Measurements from ENCODE around the gene DLL1. TPM values are rescaled to one million over a fixed set of nuclear protein-coding genes. Genes with fewer than 3 reads are reported as not detected.

The DLL1 gene
- total and polyA plus RNA-seq, 8 donors = 3.4 to 38.5 (median 5.8) TPM; not detected in 1

DNA sequence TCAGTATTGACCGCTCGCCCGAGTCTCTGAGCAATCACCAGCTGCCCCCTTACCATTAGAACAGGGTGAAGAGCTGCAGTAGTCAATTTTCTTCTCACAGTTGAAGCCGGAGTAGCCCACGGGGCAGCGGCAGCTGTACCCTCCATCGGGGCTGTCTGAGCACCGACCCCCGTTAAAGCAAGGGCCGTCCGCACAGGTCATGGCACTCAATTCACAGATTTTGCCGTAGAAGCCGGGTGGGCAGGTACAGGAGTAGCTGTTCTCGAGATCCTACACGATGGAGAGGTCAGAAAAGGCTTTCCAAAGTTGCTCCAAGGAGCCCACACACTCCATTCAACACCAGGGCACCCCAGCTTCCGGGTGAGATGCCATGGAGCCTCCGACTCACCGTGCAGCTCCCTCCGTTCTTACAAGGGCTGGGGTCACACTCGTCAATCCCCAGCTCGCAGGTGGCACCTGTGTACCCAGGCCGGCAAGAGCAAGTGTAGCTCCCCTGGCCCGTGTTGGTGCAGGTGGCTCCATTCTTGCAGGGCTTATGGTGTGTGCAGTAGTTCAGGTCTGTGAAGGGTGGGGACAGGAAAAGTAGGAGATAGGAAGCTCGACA, 5.9 kb downstream of the DLL1 start:
- no peaks in the 10 kb centered on the region for H3K9me3 ChIP-seq
- TF ChIP-seq POLR2AphosphoS5 (IDR thresholded peaks at IDR 0.05) (no peak), POLR2A (IDR thresholded peaks at IDR 0.05) (no peak), EP300 (IDR thresholded peaks at IDR 0.05) (no peak)
- TF ChIP-seq, protein P1, sequence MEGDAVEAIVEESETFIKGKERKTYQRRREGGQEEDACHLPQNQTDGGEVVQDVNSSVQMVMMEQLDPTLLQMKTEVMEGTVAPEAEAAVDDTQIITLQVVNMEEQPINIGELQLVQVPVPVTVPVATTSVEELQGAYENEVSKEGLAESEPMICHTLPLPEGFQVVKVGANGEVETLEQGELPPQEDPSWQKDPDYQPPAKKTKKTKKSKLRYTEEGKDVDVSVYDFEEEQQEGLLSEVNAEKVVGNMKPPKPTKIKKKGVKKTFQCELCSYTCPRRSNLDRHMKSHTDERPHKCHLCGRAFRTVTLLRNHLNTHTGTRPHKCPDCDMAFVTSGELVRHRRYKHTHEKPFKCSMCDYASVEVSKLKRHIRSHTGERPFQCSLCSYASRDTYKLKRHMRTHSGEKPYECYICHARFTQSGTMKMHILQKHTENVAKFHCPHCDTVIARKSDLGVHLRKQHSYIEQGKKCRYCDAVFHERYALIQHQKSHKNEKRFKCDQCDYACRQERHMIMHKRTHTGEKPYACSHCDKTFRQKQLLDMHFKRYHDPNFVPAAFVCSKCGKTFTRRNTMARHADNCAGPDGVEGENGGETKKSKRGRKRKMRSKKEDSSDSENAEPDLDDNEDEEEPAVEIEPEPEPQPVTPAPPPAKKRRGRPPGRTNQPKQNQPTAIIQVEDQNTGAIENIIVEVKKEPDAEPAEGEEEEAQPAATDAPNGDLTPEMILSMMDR (IDR thresholded peaks at IDR 0.05) = no peak
- peaks cover 10 to 48% (median 31%) of the 10 kb centered on the region in 4 donors for H3K36me3 ChIP-seq
- no peak overlapping the region for H3K4me3 ChIP-seq
- WGBS, 5 donors = 85 to 90% (median 89%) methylated on average over 13 to 24 of the region's 24 CpGs
- peaks cover 0 to 56% (median 25%) of the 10 kb centered on the region in 3 donors for H3K27me3 ChIP-seq
- H3K4me1 ChIP-seq = peaks cover 41 to 55% (median 46%) of the 10 kb centered on the region in 4 donors
- peak in 1 of 2 donors; percentile 17 for DNase-seq
- intact Hi-C loops (cut with DNase I; ENCODE audit: low total_unique reads) = loop anchor here (10.0 kb wide), 1 partner anchor 450 kb away; no protein-coding TSS in a partner anchor
- no peak overlapping the region for H3K27ac ChIP-seq

DNA sequence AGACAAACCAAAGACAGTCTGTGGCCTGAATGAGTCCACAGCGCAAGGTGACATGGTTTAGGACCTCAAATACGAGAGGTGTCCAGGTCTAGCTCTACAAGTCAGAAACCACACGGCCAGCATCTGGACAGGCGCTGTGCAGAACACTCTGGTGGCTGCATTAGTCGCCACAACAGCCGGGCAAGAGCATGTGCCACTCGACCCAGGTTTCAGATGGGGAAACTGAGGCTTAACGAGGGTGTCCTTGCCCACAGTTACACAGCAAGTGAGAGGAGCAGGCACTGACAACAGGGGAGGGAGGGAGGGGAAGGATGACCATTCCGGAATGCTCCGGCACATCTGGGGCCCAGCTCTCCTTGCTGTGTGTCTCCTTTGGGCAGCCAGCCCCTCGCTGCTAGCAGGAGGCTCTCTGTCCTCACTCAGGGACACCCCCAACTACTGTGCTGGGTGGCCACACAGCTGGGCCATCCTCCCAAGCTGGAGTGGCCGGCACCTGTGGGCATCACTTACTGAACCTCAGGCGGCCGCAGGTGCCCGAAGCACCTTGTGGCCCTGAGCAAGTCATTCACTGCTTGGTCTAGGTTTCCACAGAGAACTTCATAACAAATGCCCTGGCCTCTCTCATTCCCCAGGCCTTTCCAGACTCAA, 6.6 kb downstream of the DLL1 start:
- H3K36me3 ChIP-seq = peaks cover 10 to 48% (median 31%) of the 10 kb centered on the region in 4 donors
- DNase-seq = peak in 1 of 2 donors; percentile 18
- TF ChIP-seq, protein P1 (IDR thresholded peaks at IDR 0.05) = no peak
- TF ChIP-seq EP300 (IDR thresholded peaks at IDR 0.05) = no peak
- TF ChIP-seq POLR2AphosphoS5 (IDR thresholded peaks at IDR 0.05) = no peak
- TF ChIP-seq POLR2A (IDR thresholded peaks at IDR 0.05) = no peak

DNA sequence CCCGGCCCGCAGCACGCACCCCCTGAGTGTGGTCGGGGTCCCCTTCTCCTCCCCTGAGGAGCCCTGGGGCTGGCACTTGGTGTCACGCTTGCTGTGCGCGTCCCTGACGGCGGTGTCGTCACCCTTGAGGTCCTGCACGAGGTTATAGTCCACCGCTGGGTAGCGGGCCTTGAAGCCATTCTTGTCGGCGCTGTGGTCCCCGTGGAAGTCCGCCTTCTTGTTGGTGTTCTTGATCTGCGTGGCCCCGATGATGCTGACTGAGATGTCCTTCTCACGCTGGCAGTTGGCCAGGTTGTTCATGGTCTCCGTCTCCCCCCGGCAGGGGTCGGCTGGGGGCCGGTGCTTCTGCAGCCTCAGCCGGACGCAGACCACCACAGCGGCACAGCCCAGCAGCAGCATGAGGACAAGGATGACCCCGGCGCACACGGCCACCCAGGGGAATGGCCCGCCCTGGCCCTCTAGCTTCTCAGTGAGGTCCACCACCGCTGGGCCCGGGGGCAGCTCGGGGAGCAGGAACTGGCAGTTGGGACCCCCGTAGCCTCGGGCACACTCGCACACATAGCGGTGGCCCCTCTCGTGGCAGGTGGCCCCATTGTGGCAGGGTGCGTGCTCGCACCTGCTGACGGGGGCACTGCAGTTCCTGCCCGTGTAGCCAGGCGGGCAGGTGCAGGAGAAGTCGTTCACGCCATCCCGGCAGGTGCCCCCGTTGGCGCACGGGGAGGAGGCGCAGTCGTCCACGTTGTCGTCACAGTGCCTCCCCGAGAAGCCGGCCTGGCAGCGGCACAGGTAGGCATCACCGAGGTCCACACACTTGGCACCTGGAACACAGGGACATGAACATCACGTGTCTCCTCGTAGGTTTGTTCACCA, 7.4 kb downstream of the DLL1 start:
- peaks cover 10 to 48% (median 31%) of the 10 kb centered on the region in 4 donors for H3K36me3 ChIP-seq
- H3K27ac ChIP-seq = no peak overlapping the region
- H3K4me3 ChIP-seq = no peak overlapping the region
- peaks cover 0 to 40% (median 10%) of the 10 kb centered on the region in 3 donors for H3K27me3 ChIP-seq
- H3K4me1 ChIP-seq = peaks cover 26 to 50% (median 35%) of the 10 kb centered on the region in 4 donors
- intact Hi-C loops (cut with DNase I; ENCODE audit: low total_unique reads) = loop anchor here (10.0 kb wide), 1 partner anchor 449 kb away; no protein-coding TSS in a partner anchor
- H3K9me3 ChIP-seq = no peaks in the 10 kb centered on the region
- DNase-seq = peak in 1 of 2 donors; percentile 25
- TF ChIP-seq EP300 (IDR thresholded peaks at IDR 0.05) (no peak), POLR2A (IDR thresholded peaks at IDR 0.05) (no peak), POLR2AphosphoS5 (IDR thresholded peaks at IDR 0.05) (no peak)
- TF ChIP-seq, protein P1 (IDR thresholded peaks at IDR 0.05) = no peak
- 93 to 95% (median 93%) methylated on average over 48 to 60 of the region's 60 CpGs for WGBS, 5 donors

More for the DNA sequence above, 6.6 kb downstream of the DLL1 start:
- Histone ChIP-seq H3K27me3 (peaks cover 0 to 48% (median 18%) of the 10 kb centered on the region in 3 donors), H3K27ac (no peak overlapping the region), H3K9me3 (no peaks in the 10 kb centered on the region), H3K4me1 (peaks cover 34 to 53% (median 42%) of the 10 kb centered on the region in 4 donors), H3K4me3 (no peak overlapping the region)
- WGBS, 5 donors = 84 to 93% (median 89%) methylated on average over 10 to 15 of the region's 15 CpGs
- intact Hi-C loops (cut with DNase I; ENCODE audit: low total_unique reads) = loop anchor here (10.0 kb wide), 1 partner anchor 449 kb away; no protein-coding TSS in a partner anchor

Measured in stomach (tissue), 9 donors.